HCT116 (cell line): ENCODE measurements around the gene CDH4.

Source experiments
- CTCF ChIP-seq, 3 experiments: fragments of 200-600 bp in 1 of 3; sonication (generic) in 1 of 3; IDR thresholded peaks in 2 of 3; conservative IDR thresholded peaks in 1 of 3; 2 replicates each; pipeline ENCODE4 v1.5.1; 2012 to 2017; ENCODE audit warnings: low read depth in 2 of 3, low read length in 2 of 3, antibody characterized with exemption in 1 of 3, borderline replicate concordance in 1 of 3, control low read depth in 1 of 3, mild to moderate bottlenecking in 1 of 3, mixed read lengths in 1 of 3, mixed run types in 1 of 3, moderate library complexity in 1 of 3; ENCODE audit not compliant: insufficient read depth in 1 of 3
- EZH2 ChIP-seq: fragments of 200-600 bp; sonication (generic); IDR thresholded peaks from 2 replicates; pipeline ENCODE4 v1.6.1; 2017; ENCODE audit warnings: antibody characterized with exemption, mixed run types
- MAX ChIP-seq: IDR thresholded peaks from 2 replicates; pipeline ENCODE4 v1.6.1; 2012
- POLR2A ChIP-seq: IDR thresholded peaks from 2 replicates; pipeline ENCODE4 v1.7.0; 2011; ENCODE audit warnings: borderline replicate concordance; ENCODE audit not compliant: insufficient read depth, insufficient read length; ENCODE audit errors: extremely low read depth
- RAD21 ChIP-seq: IDR thresholded peaks from 2 replicates; pipeline ENCODE4 v1.6.1; 2012; ENCODE audit warnings: low read depth, mild to moderate bottlenecking
- ZFX ChIP-seq: fragments of 450-650 bp; IDR thresholded peaks from 2 replicates; pipeline ENCODE4 v1.6.1; 2017
- ZNF274 ChIP-seq: fragments of 200-500 bp; sonication (Bioruptor generic); IDR thresholded peaks from 2 replicates; pipeline ENCODE4 v1.6.1; 2014; ENCODE audit warnings: mild to moderate bottlenecking, low read depth, low read length, inconsistent platforms

- TF ChIP-seq CTCF (IDR thresholded peaks at IDR 0.05 in 2 of 3, conservative IDR thresholded peaks at IDR 0.05 in 1 of 3; ENCODE audit: borderline replicate concordance in 1 of 3, insufficient read depth in 1 of 3, low read depth in 2 of 3, low read length in 2 of 3) = no peak
- TF ChIP-seq POLR2A = no peak
- TF ChIP-seq RAD21 = no peak
- no peak for TF ChIP-seq ZNF274
- no peak for TF ChIP-seq ZFX
- TF ChIP-seq EZH2 = no peak
- TF ChIP-seq MAX = no peak
Measured at GRCh38 chr20:61801857-61802442, 549.9 kb downstream of the CDH4 start.
